GM21825 (cell line): ENCODE results near the gene TOB1.
A peak's percentile ranks its signal among the peaks of the same experiment; 100 is the strongest.
"Not testable (repeated sequence)": the region's sequence is repeated elsewhere in the genome, so short reads cannot be mapped to it uniquely, and the experiment has no call there.

Experiments
- ATAC-seq: cut with Tn5 transposase; IDR thresholded peaks from one replicate; pipeline ENCODE4 v1.9.1; 2021; ENCODE audit warnings: mild to moderate bottlenecking, moderate library complexity; ENCODE audit not compliant: unreplicated experiment

The TOB1 gene

GRCh38 chr17:50871898-50872297, 5.7 kb upstream of the TOB1 start:
- ATAC-seq, result no peak

GRCh38 chr17:50871364-50871763, 5.2 kb upstream of the TOB1 start:
- no peak for ATAC-seq

GRCh38 chr17:50868602-50869001, 2.4 kb upstream of the TOB1 start:
- no peak for ATAC-seq

GRCh38 chr17:50868140-50868438, 1.9 kb upstream of the TOB1 start:
- no peak for ATAC-seq

- ATAC-seq, result peak; percentile 28
These were observed 1.4 kb upstream of the TOB1 start for GRCh38 chr17:50867363-50868139.

- ATAC-seq, result peak; percentile 8
These were observed 802 bp upstream of the TOB1 start for GRCh38 chr17:50866950-50867362.

GRCh38 chr17:50865868-50866260, 290 bp downstream of the TOB1 start:
- ATAC-seq, result peak; percentile 3

- peak; percentile 13 for ATAC-seq
These were observed 890 bp downstream of the TOB1 start for GRCh38 chr17:50865060-50865867.

GRCh38 chr17:50864747-50865059, 1.5 kb downstream of the TOB1 start:
- ATAC-seq, result no peak

GRCh38 chr17:50863931-50864330, 2.2 kb downstream of the TOB1 start:
- no peak for ATAC-seq

- ATAC-seq, result no peak
These were observed 2.8 kb downstream of the TOB1 start for GRCh38 chr17:50863221-50863843.

GRCh38 chr17:50861822-50862528, 4.2 kb downstream of the TOB1 start:
- ATAC-seq, result no peak

GRCh38 chr17:50861334-50861676, 4.8 kb downstream of the TOB1 start:
- no peak for ATAC-seq

- not testable (repeated sequence) for ATAC-seq
These were observed 6.4 kb downstream of the TOB1 start for GRCh38 chr17:50859727-50860126.

- no peak for ATAC-seq
These were observed 7.5 kb downstream of the TOB1 start for GRCh38 chr17:50858486-50859225.

GRCh38 chr17:50856431-50856830, 9.7 kb downstream of the TOB1 start:
- ATAC-seq, result no peak

GRCh38 chr17:50855708-50856330, 10.3 kb downstream of the TOB1 start:
- no peak for ATAC-seq

GRCh38 chr17:50853781-50854180, 12.4 kb downstream of the TOB1 start:
- no peak for ATAC-seq

GRCh38 chr17:50853015-50853615, 13.0 kb downstream of the TOB1 start:
- ATAC-seq, result no peak

GRCh38 chr17:50850640-50851039, 15.5 kb downstream of the TOB1 start:
- ATAC-seq, result no peak
